Liver (tissue), 3 donors: Measurements from ENCODE around the gene CENPN.

Experiments used
- ATF3 ChIP-seq: IDR thresholded peaks from 2 replicates; pipeline ENCODE4 v1.6.1; 2016; ENCODE audit warnings: antibody characterized with exemption
- CTCF ChIP-seq: fragments of 150-350 bp; IDR thresholded peaks from 2 replicates; pipeline ENCODE4 v1.5.1; 2017; ENCODE audit warnings: improper control_type of control experiment, low read depth, low read length; ENCODE audit not compliant: missing input control
- HNF4A ChIP-seq, 2 donors: conservative IDR thresholded peaks; 2 replicates each; pipeline ENCODE4 v1.6.1; 2016; ENCODE audit warnings: antibody characterized with exemption in 2 of 2, mild to moderate bottlenecking in 2 of 2
- HNF4G ChIP-seq: IDR thresholded peaks from 2 replicates; pipeline ENCODE4 v1.6.1; 2016; ENCODE audit warnings: antibody characterized with exemption
- JUND ChIP-seq, 2 donors: IDR thresholded peaks; 2 replicates each; pipeline ENCODE4 v1.6.1; 2016; ENCODE audit warnings: antibody characterized with exemption in 2 of 2
- MAX ChIP-seq: IDR thresholded peaks from 2 replicates; pipeline ENCODE4 v1.6.1; 2016; ENCODE audit warnings: antibody characterized with exemption
- NR2F2 ChIP-seq: IDR thresholded peaks from 2 replicates; pipeline ENCODE4 v1.6.1; 2016; ENCODE audit warnings: antibody characterized with exemption
- REST ChIP-seq: IDR thresholded peaks from 2 replicates; pipeline ENCODE4 v1.6.1; 2016; ENCODE audit warnings: antibody characterized with exemption, mild to moderate bottlenecking
- RXRA ChIP-seq, 2 donors: IDR thresholded peaks; 2 replicates each; pipeline ENCODE4 v1.6.1; 2017 to 2018; ENCODE audit warnings: antibody characterized with exemption in 2 of 2, mild to moderate bottlenecking in 1 of 2
- SP1 ChIP-seq: IDR thresholded peaks from 2 replicates; pipeline ENCODE4 v1.6.1; 2018; ENCODE audit warnings: antibody characterized with exemption, mild to moderate bottlenecking
- TAF1 ChIP-seq: conservative IDR thresholded peaks from 2 replicates; pipeline ENCODE4 v1.6.1; 2016; ENCODE audit warnings: antibody characterized with exemption, mild to moderate bottlenecking
- YY1 ChIP-seq: IDR thresholded peaks from 2 replicates; pipeline ENCODE4 v1.6.1; 2016; ENCODE audit warnings: antibody characterized with exemption, mild to moderate bottlenecking
- ZBTB33 ChIP-seq: IDR thresholded peaks from 2 replicates; pipeline ENCODE4 v1.6.1; 2016; ENCODE audit warnings: antibody characterized with exemption
- donor health status: healthy.
- donor health status: healthy.

GRCh38 chr16:80984124-80984892, 22.7 kb upstream of the CENPN start:
- TF ChIP-seq CTCF (no peak), MAX (no peak), TAF1 (no peak), JUND (IDR thresholded peaks at IDR 0.05) (no peak), REST (no peak), HNF4G (no peak), SP1 (no peak), HNF4A (conservative IDR thresholded peaks at IDR 0.05) (no peak), ATF3 (no peak), NR2F2 (no peak), RXRA (IDR thresholded peaks at IDR 0.05) (no peak), YY1 (no peak), ZBTB33 (no peak)
